KMS-11 (cell line): ENCODE data around the gene LMNTD1.

Experiments
- H2AFZ ChIP-seq: fragments of 200-600 bp; sonication (generic); 2 replicates; pipeline ENCODE4 v1.6.1; 2016; ENCODE audit warnings: antibody characterized with exemption, mixed run types, low read depth
- H3K27ac ChIP-seq: fragments of 200-600 bp; sonication (generic); 2 replicates; pipeline ENCODE4 v1.6.1; 2016; ENCODE audit warnings: mild to moderate bottlenecking, mixed run types
- H3K27me3 ChIP-seq: fragments of 200-600 bp; sonication (generic); 2 replicates; pipeline ENCODE4 v1.6.1; 2017; ENCODE audit warnings: mild to moderate bottlenecking, low read depth, mixed run types, moderate library complexity; ENCODE audit not compliant: insufficient read depth
- H3K36me3 ChIP-seq: fragments of 200-600 bp; sonication (generic); 2 replicates; pipeline ENCODE4 v1.6.1; 2017; ENCODE audit warnings: mild to moderate bottlenecking, mixed run types; ENCODE audit not compliant: insufficient read depth
- H3K4me1 ChIP-seq: fragments of 200-600 bp; sonication (generic); 2 replicates; pipeline ENCODE4 v1.6.1; 2016; ENCODE audit warnings: mild to moderate bottlenecking, low read depth, mixed run types; ENCODE audit not compliant: poor library complexity, severe bottlenecking
- H3K4me2 ChIP-seq: fragments of 200-600 bp; sonication (generic); 2 replicates; pipeline ENCODE4 v1.7.0; 2016; ENCODE audit warnings: mild to moderate bottlenecking, mixed run types
- H3K4me3 ChIP-seq: fragments of 200-600 bp; sonication (generic); IDR thresholded peaks from 2 replicates; pipeline ENCODE4 v1.6.1; 2017; ENCODE audit warnings: low read depth, low read length, mixed read lengths; ENCODE audit not compliant: insufficient read depth
- H3K79me2 ChIP-seq: fragments of 200-600 bp; sonication (generic); 2 replicates; pipeline ENCODE4 v1.6.1; 2016; ENCODE audit warnings: low read depth, mixed run types; ENCODE audit not compliant: insufficient read depth
- H3K9ac ChIP-seq: fragments of 200-600 bp; sonication (generic); 2 replicates; pipeline ENCODE4 v1.6.1; 2016; ENCODE audit warnings: mild to moderate bottlenecking, mixed run types
- H4K20me1 ChIP-seq: fragments of 200-600 bp; sonication (generic); 2 replicates; pipeline ENCODE4 v1.6.1; 2016; ENCODE audit warnings: mild to moderate bottlenecking, mixed run types; ENCODE audit not compliant: insufficient read depth
- TF ChIP-seq, protein P1 (sequence below): fragments of 200-600 bp; sonication (generic); conservative IDR thresholded peaks from 2 replicates; pipeline ENCODE4 v1.6.1; 2017; ENCODE audit warnings: low read depth, mild to moderate bottlenecking, antibody characterized with exemption, low read length, moderate library complexity, mixed read lengths

Gene LMNTD1

DNA sequence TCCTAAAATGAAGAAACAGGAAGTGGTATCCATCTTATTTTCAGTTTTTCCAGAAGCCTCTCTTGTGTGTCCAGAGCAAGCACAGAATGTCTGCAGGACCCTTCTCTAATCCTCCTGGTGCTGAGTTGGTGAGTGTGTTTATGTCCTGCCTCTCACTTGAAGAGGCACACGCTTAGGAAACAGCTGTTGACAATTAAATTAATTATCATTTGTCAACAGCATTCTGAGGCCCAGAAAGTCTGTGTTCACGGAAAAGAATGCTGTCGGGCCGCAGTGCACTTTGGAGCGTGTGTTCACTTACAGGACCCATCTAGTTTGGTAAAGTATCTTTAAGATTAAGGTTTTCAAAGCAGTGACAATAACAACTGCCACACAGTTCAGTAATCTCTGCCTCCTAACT lies 70.5 kb downstream of the LMNTD1 start:
- H3K4me2 ChIP-seq: no peak overlapping the region
- no peaks in the 10 kb centered on the region for H3K79me2 ChIP-seq
- no peak overlapping the region for H2AFZ ChIP-seq
- H3K4me3 ChIP-seq: no peak overlapping the region
- H4K20me1 ChIP-seq: no peaks in the 10 kb centered on the region
- H3K36me3 ChIP-seq: no peaks in the 10 kb centered on the region
- H3K27ac ChIP-seq: no peak overlapping the region
- H3K27me3 ChIP-seq: no peaks in the 10 kb centered on the region
- TF ChIP-seq, protein P1, sequence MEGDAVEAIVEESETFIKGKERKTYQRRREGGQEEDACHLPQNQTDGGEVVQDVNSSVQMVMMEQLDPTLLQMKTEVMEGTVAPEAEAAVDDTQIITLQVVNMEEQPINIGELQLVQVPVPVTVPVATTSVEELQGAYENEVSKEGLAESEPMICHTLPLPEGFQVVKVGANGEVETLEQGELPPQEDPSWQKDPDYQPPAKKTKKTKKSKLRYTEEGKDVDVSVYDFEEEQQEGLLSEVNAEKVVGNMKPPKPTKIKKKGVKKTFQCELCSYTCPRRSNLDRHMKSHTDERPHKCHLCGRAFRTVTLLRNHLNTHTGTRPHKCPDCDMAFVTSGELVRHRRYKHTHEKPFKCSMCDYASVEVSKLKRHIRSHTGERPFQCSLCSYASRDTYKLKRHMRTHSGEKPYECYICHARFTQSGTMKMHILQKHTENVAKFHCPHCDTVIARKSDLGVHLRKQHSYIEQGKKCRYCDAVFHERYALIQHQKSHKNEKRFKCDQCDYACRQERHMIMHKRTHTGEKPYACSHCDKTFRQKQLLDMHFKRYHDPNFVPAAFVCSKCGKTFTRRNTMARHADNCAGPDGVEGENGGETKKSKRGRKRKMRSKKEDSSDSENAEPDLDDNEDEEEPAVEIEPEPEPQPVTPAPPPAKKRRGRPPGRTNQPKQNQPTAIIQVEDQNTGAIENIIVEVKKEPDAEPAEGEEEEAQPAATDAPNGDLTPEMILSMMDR: no peak
- H3K4me1 ChIP-seq: no peaks in the 10 kb centered on the region
- H3K9ac ChIP-seq: no peak overlapping the region

GRCh38 chr12:25480145-25480544 lies 72.9 kb downstream of the LMNTD1 start:
- Histone ChIP-seq H3K4me2 (no peak overlapping the region), H3K36me3 (no peaks in the 10 kb centered on the region), H2AFZ (no peak overlapping the region), H3K27me3 (no peaks in the 10 kb centered on the region), H3K4me1 (no peaks in the 10 kb centered on the region), H3K79me2 (no peaks in the 10 kb centered on the region), H3K9ac (no peak overlapping the region), H3K4me3 (no peak overlapping the region), H3K27ac (no peak overlapping the region), H4K20me1 (no peaks in the 10 kb centered on the region)
- TF ChIP-seq, protein P1: no peak

DNA sequence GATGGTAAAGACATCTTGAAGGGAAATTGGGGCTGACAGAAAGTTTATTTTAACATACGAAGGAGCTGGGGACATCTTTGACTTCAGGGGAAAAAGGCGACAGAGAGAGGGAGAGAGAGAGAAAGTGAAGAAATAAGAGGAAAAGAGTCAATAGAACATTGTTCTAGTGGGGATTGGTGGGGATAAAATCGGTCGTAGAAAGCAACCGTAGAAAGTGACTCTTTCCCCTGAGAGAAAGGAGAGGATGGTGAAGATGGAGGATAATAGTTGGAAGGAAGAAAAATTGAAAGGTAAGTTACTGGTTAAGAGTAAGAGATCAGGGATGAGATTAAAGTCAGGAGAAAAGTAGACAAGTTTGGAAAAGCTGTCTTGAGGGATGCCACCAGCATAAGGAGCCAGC lies 75.9 kb downstream of the LMNTD1 start:
- TF ChIP-seq, protein P1: no peak
- H3K27ac ChIP-seq: no peak overlapping the region
- no peaks in the 10 kb centered on the region for H3K27me3 ChIP-seq
- no peak overlapping the region for H3K9ac ChIP-seq
- no peaks in the 10 kb centered on the region for H3K4me1 ChIP-seq
- H3K79me2 ChIP-seq: no peaks in the 10 kb centered on the region
- no peak overlapping the region for H2AFZ ChIP-seq
- no peak overlapping the region for H3K4me2 ChIP-seq
- H4K20me1 ChIP-seq: no peaks in the 10 kb centered on the region
- H3K4me3 ChIP-seq: no peak overlapping the region
- no peaks in the 10 kb centered on the region for H3K36me3 ChIP-seq

- H3K4me2 ChIP-seq: no peak overlapping the region
- H3K79me2 ChIP-seq: no peaks in the 10 kb centered on the region
- no peak overlapping the region for H3K27ac ChIP-seq
- H3K36me3 ChIP-seq: no peaks in the 10 kb centered on the region
- no peaks in the 10 kb centered on the region for H4K20me1 ChIP-seq
- no peaks in the 10 kb centered on the region for H3K4me1 ChIP-seq
- H3K4me3 ChIP-seq: no peak overlapping the region
- no peak overlapping the region for H2AFZ ChIP-seq
- TF ChIP-seq, protein P1: no peak
- H3K27me3 ChIP-seq: no peaks in the 10 kb centered on the region
- no peak overlapping the region for H3K9ac ChIP-seq
Observed at GRCh38 chr12:25472453-25472852, 80.6 kb downstream of the LMNTD1 start.
